GM18867 (cell line): ENCODE results near the gene RNPS1.

Experiments used
- ATAC-seq: cut with Tn5 transposase; IDR thresholded peaks from one replicate; pipeline ENCODE4 v1.9.1; 2021; ENCODE audit warnings: mild to moderate bottlenecking, moderate library complexity; ENCODE audit not compliant: unreplicated experiment

RNPS1 gene

GRCh38 chr16:2236337-2237101, 31.4 kb downstream of the RNPS1 start, which contains the start of gene DNASE1L2:
DNASE1L2 (plus strand) TSS chr16:2236444; CDS start chr16:2236817, 373 bp downstream.
- no peak for ATAC-seq

GRCh38 chr16:2235695-2236336, 32.1 kb downstream of the RNPS1 start:
- ATAC-seq, result no peak

- no peak for ATAC-seq
These were observed 32.7 kb downstream of the RNPS1 start for GRCh38 chr16:2235234-2235651.

DNA sequence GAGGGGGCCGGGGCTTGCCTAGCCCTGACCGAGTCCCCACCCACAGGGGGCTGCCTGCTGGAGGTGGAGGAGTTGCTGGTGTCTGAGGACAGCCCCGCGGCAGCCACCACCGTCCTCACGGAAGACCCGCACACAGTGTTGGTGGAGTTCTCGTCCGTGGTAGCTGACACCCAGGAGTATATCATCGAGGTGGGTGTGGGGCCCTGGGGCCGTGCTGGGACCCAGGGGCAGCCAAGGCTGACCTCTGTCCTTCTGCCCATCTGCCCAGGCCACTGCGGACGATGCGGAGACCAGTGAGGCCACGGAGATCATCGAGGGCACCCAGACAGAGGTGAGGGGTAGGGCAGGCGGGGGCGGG, 33.1 kb downstream of the RNPS1 start:
- ATAC-seq, result no peak

- no peak for ATAC-seq
These were observed 33.8 kb downstream of the RNPS1 start for GRCh38 chr16:2233872-2234812.

DNA sequence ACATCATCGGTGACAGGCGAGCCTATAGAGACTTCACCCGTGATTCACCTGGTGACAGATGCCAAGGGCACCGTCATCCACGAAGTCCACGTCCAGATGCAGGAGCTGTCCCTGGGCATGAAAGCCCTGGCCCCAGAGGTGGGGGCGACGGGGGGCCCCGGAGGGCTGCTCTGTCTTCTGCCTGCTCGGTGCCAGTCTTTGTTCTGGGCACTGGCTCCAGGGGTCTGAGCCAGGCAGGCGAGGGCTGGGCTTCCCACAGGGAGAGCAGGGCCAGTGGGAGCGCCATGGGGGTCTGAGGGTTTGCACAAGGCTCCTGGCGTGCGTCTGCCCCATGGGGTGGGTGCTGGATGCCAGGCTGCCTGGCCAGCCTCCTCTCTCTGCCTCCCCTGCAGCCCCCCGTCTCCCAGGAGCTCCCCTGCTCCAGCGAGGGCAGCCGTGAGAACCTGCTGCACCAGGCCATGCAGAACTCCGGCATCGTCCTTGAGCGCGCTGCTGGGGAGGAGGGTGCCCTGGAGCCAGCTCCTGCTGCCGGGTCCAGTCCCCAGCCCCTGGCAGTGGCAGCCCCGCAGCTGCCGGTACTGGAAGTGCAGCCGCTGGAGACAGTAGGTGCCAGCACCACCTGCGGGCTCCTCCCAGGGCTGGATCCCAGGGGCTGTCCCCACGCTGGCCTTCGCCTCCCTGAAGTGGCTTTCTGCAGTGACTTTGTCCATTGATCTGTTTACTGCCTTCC, 34.7 kb downstream of the RNPS1 start:
- ATAC-seq, result no peak

DNA sequence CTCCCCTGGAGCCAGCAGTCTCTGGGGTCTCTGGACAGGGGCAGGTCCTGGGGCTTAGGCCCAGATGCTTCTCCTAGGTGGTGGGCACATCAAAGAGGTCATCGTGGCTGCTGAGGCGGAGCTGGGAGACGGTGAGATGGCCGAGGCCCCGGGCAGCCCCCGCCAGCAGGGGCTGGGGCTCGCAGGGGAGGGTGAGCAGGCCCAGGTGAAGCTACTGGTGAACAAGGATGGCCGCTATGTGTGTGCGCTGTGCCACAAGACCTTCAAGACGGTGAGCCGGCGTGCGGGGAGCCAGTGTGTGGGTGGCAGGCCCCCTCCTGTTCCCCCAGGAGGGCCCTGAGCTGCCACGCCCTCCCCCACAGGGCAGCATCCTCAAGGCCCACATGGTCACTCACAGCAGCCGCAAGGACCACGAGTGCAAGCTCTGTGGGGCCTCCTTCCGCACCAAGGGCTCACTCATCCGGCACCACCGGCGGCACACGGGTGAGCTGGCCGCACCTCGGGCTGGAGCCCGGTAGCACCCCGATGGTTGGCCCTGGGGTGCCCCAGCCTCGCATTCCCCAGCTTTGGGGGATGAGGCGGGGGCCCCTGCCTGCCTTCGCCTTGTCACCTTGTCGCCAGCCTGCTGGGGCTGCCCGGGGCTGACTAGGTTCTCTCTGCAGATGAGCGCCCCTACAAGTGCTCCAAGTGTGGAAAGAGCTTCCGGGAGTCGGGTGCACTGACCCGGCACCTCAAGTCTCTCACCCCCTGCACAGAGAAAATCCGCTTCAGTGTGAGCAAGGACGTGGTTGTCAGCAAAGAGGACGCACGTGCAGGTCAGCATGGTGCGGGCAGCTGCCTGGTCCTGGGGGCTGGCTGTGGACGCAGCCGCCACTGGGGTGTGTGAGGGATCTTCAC, 35.6 kb downstream of the RNPS1 start:
- ATAC-seq, result no peak

DNA sequence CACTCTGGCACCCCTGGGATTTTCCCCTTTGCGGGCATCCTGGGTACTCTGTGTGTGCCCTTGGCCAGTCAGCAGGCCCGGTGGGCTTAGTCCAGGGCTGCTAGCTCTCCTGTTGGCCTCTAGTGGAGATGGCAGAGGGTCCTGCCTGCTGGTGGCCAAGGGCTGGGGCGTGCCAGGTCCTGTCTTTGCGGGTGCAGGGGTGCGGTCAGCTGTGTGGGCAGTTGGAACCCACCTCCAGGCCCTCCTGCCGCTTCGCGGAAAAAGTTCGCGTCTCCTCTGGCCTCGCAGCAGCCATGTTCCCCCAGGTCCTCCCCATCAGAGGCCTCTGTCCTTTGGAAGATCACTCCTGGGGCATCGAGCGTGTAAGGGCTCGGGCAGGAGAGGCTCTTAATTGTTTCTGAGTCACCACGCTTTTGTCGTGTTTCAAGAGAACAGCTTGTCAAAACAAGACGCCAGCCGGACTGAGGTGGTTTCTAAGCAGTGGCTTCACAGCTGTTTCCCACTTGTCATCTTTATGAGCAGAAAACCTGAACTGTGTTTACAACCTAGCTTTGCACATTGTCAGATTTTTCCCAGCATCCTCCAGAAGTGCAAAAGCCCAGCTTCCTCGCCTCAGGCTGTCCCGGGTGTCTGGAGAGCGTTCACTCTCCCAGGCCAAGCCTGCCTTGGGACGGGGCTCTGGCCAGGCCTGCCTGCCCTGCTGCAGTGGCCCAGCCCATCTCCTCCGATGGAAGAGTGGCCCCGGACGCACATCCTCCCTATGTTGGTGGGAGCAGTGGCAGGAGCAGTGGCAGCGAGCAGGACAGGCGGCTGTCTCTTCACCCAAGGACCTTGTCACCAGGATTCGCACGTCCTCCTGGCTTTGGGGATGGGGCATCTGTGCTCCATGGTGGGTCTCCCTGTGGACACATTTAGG, 36.7 kb downstream of the RNPS1 start:
- no peak for ATAC-seq

DNA sequence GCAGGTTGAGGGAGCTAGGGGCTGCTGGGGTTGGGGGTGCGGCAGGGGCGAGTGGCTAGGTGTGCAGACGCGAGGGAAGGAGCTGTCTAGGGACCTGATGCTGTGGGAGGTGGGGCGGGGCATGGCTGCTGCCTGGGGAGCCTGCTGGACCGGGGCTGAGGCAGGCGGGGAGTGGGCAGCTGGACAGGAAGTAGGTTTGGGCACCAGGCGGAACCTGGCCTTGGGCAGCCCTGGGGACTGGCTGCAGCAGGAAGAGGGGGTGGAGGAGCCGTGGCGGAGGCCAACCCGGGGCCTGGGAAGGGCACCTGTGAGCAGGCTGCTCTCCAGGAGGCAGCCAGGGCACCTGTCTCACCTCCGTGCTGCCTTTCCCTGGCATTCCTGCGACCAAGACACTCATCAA, 37.5 kb downstream of the RNPS1 start:
- no peak for ATAC-seq

GRCh38 chr16:2229632-2230250, 38.2 kb downstream of the RNPS1 start:
- ATAC-seq, result no peak

DNA sequence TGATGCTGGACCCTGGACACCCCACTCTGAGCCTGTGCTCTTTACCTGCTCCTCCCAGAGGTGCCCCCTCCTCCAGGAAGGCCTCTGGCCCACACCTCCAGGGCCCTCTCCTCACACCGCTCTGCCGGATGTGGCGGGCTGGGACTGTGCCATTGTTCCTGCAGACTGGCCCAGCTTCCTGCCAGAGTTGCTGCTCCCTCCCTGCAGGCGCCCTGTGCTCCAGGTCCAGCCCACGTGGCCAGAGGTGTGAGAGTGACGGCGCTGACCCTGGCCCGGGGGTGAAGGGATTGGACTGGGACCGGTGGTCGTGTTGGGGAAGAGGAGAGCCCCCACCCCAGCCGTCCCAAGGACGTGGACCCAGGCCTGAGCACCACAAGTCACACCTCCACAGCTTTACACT, 38.8 kb downstream of the RNPS1 start:
- no peak for ATAC-seq

DNA sequence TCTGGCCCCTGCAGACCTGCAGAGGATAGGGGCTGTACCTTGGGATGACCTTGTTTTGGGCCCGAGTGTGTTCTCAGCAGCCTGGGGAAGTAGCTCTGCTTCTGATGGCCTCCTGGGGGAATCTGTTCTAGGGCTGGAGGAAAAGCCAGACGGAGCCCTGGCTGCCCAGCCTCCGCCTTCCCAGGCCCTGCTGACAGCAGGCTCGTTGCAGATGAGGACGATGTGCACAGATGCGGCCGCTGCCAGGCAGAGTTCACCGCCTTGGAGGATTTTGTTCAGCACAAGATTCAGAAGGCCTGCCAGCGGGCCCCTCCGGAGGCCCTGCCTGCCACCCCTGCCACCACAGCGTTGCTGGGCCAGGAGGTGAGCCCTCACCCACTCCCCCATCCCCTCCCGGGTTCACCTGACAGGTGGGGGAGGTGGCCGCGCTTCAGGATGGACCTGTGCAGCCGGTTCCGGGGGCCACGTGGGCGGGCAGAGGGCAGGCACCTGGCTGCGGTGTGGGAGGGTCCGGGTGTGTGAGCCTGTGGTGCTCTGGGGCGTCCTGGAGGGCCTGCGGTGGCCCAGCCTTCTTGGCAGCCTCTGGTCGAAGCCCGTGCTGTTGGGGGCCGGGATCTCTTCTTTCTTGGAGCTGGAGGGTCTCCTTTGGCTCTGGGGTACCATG, 39.6 kb downstream of the RNPS1 start:
- ATAC-seq, result no peak

DNA sequence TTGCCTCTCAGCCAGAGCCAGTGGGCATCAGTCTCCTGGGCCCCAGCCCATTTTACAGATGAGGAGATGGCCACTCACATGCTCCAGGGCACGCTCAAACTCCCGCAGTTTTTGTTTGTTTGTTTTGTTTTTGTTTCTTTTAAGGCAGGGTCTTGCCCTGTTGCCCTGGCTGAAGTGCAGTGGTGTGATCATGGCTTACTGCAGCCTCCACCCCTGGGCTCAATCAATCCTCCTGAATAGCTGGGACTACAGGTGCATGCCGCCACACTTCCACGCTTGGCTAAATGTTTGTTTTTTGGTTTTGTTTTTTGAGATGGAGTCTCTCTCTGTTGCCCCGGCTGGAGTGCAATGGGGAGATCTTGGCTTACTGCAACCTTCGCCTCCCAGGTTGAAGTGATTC, 41.0 kb downstream of the RNPS1 start:
- ATAC-seq, result no peak

GRCh38 chr16:2226245-2226793, 41.6 kb downstream of the RNPS1 start:
- no peak for ATAC-seq

DNA sequence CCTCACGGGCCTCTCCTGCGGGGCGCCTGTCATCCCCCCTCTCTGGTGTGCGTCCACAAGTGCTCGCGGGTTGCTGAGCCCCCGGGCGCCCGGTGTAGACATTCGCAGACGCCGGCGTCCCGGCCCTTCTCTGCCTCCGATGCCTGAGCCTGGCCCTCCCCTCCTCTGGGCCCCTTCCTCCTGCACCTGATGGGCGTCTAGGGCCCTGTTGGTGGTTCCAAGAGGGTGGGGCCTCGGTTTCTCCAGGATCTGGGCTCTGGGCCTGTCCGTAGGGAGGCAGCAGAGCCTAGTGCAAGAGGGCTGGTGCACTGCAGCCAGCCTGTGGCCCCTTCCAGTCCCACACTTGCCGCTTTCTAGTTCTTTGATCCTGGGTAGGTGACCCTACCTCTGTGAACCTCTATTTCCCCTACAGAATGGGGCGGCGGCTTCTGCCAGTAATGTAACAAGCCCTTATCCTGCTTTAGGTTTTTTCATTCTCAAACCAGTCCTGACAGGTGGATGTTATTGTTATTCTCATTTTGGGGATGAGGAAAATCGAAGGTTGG, 43.9 kb downstream of the RNPS1 start:
- peak; percentile 19 for ATAC-seq

- ATAC-seq, result peak; percentile 89
These were observed 44.5 kb downstream of the RNPS1 start, which contains the start of gene E4F1 for GRCh38 chr16:2223221-2223941. E4F1 (plus strand) TSS chr16:2223591; CDS start chr16:2223614, 23 bp downstream.
